Keratinocyte (primary cell): ENCODE data around the gene SLX4. TPM values are rescaled to one million over a fixed set of nuclear protein-coding genes. Genes with fewer than 3 reads are reported as not detected.
A peak's percentile ranks its signal among the peaks of the same experiment; 100 is the strongest.
"Not testable (repeated sequence)": the region's sequence is repeated elsewhere in the genome, so short reads cannot be mapped to it uniquely, and the experiment has no call there.

Source experiments
- DNase-seq: peaks from one replicate; pipeline ENCODE4 v3.0.0-alpha.2; 2011; ENCODE audit warnings: low read depth, missing footprints, low spot score
- FAIRE-seq: peaks from 2 replicates; lab custom pipeline; 2011; peaks lifted over from hg19 to GRCh38; lab: Jason Lieb, UNC
- H2AFZ ChIP-seq: 2 replicates; pipeline ENCODE4 v1.6.0; 2012; ENCODE audit warnings: low read length, control low read depth, inconsistent platforms; ENCODE audit not compliant: control insufficient read depth
- H3K27ac ChIP-seq: 2 replicates; pipeline ENCODE4 v1.5.1; 2011; ENCODE audit warnings: low read length; ENCODE audit not compliant: control insufficient read depth, insufficient read depth
- H3K27me3 ChIP-seq: 3 replicates; pipeline ENCODE4 v1.6.0; 2011; ENCODE audit warnings: low read length; ENCODE audit not compliant: control insufficient read depth, insufficient read depth; ENCODE audit errors: extremely low read depth
- H3K36me3 ChIP-seq, 2 experiments: 2 replicates in 1 of 2; 3 replicates in 1 of 2; pipeline ENCODE4 v1.5.1; 2011; ENCODE audit warnings: low read length in 2 of 2, mild to moderate bottlenecking in 1 of 2; ENCODE audit not compliant: control insufficient read depth in 2 of 2, insufficient read depth in 2 of 2; ENCODE audit errors: extremely low read depth in 1 of 2
- H3K4me1 ChIP-seq: 3 replicates; pipeline ENCODE4 v1.5.1; 2011; ENCODE audit warnings: low read length; ENCODE audit not compliant: control insufficient read depth, insufficient read depth; ENCODE audit errors: extremely low read depth
- H3K4me2 ChIP-seq: 3 replicates; pipeline ENCODE4 v1.6.0; 2011; ENCODE audit warnings: low read depth, low read length; ENCODE audit not compliant: control insufficient read depth, insufficient read depth; ENCODE audit errors: extremely low read depth
- H3K4me3 ChIP-seq, 3 experiments: fragments of 200-600 bp in 1 of 3; sonication (generic) in 1 of 3; 2 replicates in 2 of 3; 3 replicates in 1 of 3; pipeline ENCODE4 v1.5.1; 2011 to 2016; ENCODE audit warnings: low read length in 3 of 3, mild to moderate bottlenecking in 3 of 3, control low read depth in 2 of 3, inconsistent platforms in 1 of 3, low read depth in 1 of 3, mixed read lengths in 1 of 3, mixed run types in 1 of 3, moderate library complexity in 1 of 3; ENCODE audit not compliant: control insufficient read depth in 2 of 3, insufficient read depth in 2 of 3; ENCODE audit errors: extremely low read depth in 1 of 3
- H3K79me2 ChIP-seq: 2 replicates; pipeline ENCODE4 v1.6.0; 2012; ENCODE audit warnings: low read length; ENCODE audit not compliant: control insufficient read depth, insufficient read depth
- H3K9ac ChIP-seq: 3 replicates; pipeline ENCODE4 v1.6.0; 2011; ENCODE audit warnings: low read length; ENCODE audit not compliant: control insufficient read depth, insufficient read depth; ENCODE audit errors: extremely low read depth
- H3K9me1 ChIP-seq: 3 replicates; pipeline ENCODE4 v1.6.0; 2011; ENCODE audit warnings: low read length; ENCODE audit not compliant: control insufficient read depth, insufficient read depth; ENCODE audit errors: extremely low read depth
- H3K9me3 ChIP-seq: 2 replicates; pipeline ENCODE4 v1.5.1; 2012; ENCODE audit warnings: low read depth, low read length; ENCODE audit not compliant: control insufficient read depth
- H4K20me1 ChIP-seq: 3 replicates; pipeline ENCODE4 v1.6.0; 2011; ENCODE audit warnings: low read length; ENCODE audit not compliant: control insufficient read depth, insufficient read depth; ENCODE audit errors: extremely low read depth
- EZH2 ChIP-seq: IDR thresholded peaks from one replicate; pipeline ENCODE4 v1.6.1; 2012; ENCODE audit warnings: inconsistent platforms, mild to moderate bottlenecking, low read length, moderate library complexity
- dilution Hi-C: fragments of 300-500 bp; cut with MboI; formaldehyde crosslinking; loops from one replicate; pipeline ENCODE4 v1.7.0; 2020; ENCODE audit warnings: low sequenced_read_pairs; ENCODE audit not compliant: extremely low pct_ligation_motif_present
- polyA plus RNA-seq, 5 experiments: library from polyadenylated mRNA; depleted of rRNA in 3 of 5; stranded (reverse) in 3 of 5; stranded (forward) in 1 of 5; unstranded in 1 of 5; fragments of >200 nt; gene quantifications; 1 replicate in 1 of 5; 2 replicates in 3 of 5; 3 replicates in 1 of 5; pipeline versions ENCODE4 v1.2.1 to v1.2.3, GENCODE V29; 2011 to 2012; ENCODE audit warnings: missing spikeins in 2 of 5, low read depth in 1 of 5, low replicate concordance in 1 of 5
- TF ChIP-seq, protein P1 (sequence below), 3 experiments: IDR thresholded peaks in 1 of 3; conservative IDR thresholded peaks in 1 of 3; optimal IDR thresholded peaks in 1 of 3; 2 replicates in 2 of 3; 3 replicates in 1 of 3; pipeline versions ENCODE3 to v1.5.1; 2011; ENCODE audit warnings: low read length in 3 of 3, mild to moderate bottlenecking in 3 of 3, moderate library complexity in 2 of 3, control low read depth in 1 of 3, inconsistent platforms in 1 of 3; ENCODE audit not compliant: insufficient read depth in 2 of 3; ENCODE audit errors: extremely low read depth in 1 of 3

The SLX4 gene
- polyA plus RNA-seq, 1 donor (not counting 4 experiments of a cell fraction or from before 2014, with no cell fraction given), result 2.0 TPM

DNA sequence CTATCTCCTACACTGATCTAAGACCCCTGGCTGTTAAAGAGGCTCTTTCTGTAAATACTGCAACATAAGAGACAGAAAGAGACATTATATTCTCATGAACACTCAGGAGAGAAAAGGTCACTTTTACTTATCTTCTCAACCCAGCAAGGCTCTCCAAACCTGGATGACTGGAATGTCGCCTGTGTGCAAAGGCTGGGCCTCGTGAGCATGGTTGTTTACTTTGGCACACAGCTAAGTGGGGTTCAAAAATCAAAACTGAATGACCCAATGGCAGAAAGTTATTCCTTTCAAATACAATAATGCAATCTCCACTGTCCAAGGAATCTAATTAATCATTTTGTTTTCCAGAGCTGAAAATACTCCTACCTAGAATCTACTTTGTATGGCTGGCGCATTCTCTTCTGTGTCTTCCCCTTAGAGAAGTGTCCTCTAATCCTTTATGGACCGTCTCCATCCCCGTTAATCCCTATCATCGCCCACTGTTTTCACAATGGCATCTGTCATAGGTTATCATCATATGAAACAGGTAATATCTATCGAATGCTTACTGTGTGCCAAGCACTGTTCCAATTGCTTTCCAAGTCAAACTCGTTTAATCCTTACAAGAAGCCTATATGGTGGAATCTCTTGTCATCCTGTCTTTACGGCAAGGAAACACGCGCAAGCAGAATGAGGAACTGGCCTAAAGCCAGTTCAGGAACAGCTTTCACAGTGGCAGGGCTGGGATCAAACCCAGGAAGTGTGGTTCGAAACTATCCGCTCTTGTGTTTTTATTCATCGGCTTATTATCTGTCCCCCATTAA is 1.3 kb downstream of the SLX4 start:
- Histone ChIP-seq H3K79me2 (peaks cover 32% of the 10 kb centered on the region), H3K9me1 (peaks cover 3% of the 10 kb centered on the region), H3K27ac (no peak overlapping the region), H3K4me2 (peak overlapping the region; percentile 98), H3K27me3 (no peaks in the 10 kb centered on the region), H3K4me1 (peaks cover 13% of the 10 kb centered on the region), H3K36me3 (peaks cover under 1 to 5% of the 10 kb centered on the region in 2 experiments), H2AFZ (peak overlapping the region; percentile 88), H3K9me3 (no peaks in the 10 kb centered on the region), H3K4me3 (peak overlapping the region; percentile 77 to 90 (median 82)), H4K20me1 (no peaks in the 10 kb centered on the region), H3K9ac (peak overlapping the region; percentile 86)
- DNase-seq (no peak), FAIRE-seq (peak; percentile 39)
- dilution Hi-C loops, result no loop called here
- TF ChIP-seq, protein P1, sequence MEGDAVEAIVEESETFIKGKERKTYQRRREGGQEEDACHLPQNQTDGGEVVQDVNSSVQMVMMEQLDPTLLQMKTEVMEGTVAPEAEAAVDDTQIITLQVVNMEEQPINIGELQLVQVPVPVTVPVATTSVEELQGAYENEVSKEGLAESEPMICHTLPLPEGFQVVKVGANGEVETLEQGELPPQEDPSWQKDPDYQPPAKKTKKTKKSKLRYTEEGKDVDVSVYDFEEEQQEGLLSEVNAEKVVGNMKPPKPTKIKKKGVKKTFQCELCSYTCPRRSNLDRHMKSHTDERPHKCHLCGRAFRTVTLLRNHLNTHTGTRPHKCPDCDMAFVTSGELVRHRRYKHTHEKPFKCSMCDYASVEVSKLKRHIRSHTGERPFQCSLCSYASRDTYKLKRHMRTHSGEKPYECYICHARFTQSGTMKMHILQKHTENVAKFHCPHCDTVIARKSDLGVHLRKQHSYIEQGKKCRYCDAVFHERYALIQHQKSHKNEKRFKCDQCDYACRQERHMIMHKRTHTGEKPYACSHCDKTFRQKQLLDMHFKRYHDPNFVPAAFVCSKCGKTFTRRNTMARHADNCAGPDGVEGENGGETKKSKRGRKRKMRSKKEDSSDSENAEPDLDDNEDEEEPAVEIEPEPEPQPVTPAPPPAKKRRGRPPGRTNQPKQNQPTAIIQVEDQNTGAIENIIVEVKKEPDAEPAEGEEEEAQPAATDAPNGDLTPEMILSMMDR (optimal IDR thresholded peaks at IDR 0.05 in 1 of 3, IDR thresholded peaks at IDR 0.05 in 1 of 3, conservative IDR thresholded peaks at IDR 0.05 in 1 of 3; ENCODE audit: extremely low read depth in 1 of 3, insufficient read depth in 2 of 3, low read length in 3 of 3), result no peak
- TF ChIP-seq EZH2, result no peak

DNA sequence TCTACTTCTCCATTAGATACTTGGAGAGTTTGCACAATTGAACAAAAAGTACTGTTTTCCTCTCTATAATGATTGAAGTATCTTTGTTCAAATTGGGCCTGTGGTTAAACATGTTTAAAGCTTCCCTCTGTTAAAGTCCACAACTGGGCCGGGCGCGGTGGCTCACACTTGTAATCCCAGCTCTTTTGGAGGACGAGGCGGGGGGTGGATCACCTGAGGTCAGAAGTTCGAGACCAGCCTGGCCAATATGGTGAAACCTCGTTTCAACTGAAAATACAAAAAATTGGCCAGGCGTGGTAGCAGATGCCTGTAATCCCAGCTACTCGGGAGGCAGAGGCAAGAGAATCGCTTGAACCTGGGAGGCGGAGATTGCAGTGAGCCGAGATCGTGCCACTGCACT is 2.4 kb downstream of the SLX4 start:
- DNase-seq, H4K20me1 ChIP-seq, dilution Hi-C loops, H3K9me3 ChIP-seq, FAIRE-seq, H3K27ac ChIP-seq, H3K9ac ChIP-seq, H2AFZ ChIP-seq, H3K36me3 ChIP-seq, H3K9me1 ChIP-seq, H3K4me3 ChIP-seq, H3K27me3 ChIP-seq, H3K4me2 ChIP-seq: not testable (repeated sequence)
- peaks cover 24% of the 10 kb centered on the region for H3K79me2 ChIP-seq
- peaks cover 13% of the 10 kb centered on the region for H3K4me1 ChIP-seq
